ENCODE measurements around the gene NR2F1. TPM values are rescaled to one million over a fixed set of nuclear protein-coding genes. Genes with fewer than 3 reads are reported as not detected.

Gene NR2F1
- total RNA-seq, 1 experiment from 2014 or later, result 1.4 TPM

DNA sequence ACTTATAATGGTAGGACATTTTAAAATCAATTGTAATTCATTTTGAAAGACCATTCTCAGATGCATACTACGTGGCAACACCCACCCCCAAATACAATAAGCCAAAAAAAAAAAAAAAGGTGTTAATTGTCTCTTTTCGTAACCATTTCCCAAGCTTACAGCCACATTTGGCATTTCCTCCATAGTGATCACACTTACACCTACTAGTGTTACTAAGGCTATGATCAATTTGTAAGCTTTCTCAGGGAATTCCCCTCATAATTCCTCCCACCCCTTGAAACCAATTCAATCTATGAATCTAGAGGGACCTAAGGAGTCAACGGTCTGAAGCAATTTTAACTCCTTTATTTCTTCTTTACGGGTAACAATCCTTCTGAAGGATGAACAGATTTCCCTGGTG, 40.1 kb downstream of the NR2F1 start:
- Mint-ChIP-seq H3K36me3 (ENCODE audit: insufficient read depth, unreplicated experiment) (peaks cover 7% of the 10 kb centered on the region), H3K9me3 (ENCODE audit: unreplicated experiment) (no peaks in the 10 kb centered on the region), H3K27ac (ENCODE audit: low read depth, unreplicated experiment) (no peak overlapping the region), H3K4me3 (ENCODE audit: unreplicated experiment) (no peak overlapping the region), H3K27me3 (ENCODE audit: insufficient read depth, unreplicated experiment) (no peaks in the 10 kb centered on the region), H3K4me1 (ENCODE audit: insufficient read depth, unreplicated experiment) (peaks cover 6% of the 10 kb centered on the region)
- no peak for DNase-seq (ENCODE audit: unreplicated experiment)
- TF ChIP-seq, protein P1, sequence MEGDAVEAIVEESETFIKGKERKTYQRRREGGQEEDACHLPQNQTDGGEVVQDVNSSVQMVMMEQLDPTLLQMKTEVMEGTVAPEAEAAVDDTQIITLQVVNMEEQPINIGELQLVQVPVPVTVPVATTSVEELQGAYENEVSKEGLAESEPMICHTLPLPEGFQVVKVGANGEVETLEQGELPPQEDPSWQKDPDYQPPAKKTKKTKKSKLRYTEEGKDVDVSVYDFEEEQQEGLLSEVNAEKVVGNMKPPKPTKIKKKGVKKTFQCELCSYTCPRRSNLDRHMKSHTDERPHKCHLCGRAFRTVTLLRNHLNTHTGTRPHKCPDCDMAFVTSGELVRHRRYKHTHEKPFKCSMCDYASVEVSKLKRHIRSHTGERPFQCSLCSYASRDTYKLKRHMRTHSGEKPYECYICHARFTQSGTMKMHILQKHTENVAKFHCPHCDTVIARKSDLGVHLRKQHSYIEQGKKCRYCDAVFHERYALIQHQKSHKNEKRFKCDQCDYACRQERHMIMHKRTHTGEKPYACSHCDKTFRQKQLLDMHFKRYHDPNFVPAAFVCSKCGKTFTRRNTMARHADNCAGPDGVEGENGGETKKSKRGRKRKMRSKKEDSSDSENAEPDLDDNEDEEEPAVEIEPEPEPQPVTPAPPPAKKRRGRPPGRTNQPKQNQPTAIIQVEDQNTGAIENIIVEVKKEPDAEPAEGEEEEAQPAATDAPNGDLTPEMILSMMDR (IDR thresholded peaks at IDR 0.05; ENCODE audit: unreplicated experiment), result no peak
- POLR2A ChIA-PET, result no interaction called here
- intact Hi-C loops (cut with micrococcal nuclease), result loop anchor here (5.0 to 10.0 kb wide), 2 partner anchors 164 to 292 kb away; no protein-coding TSS in a partner anchor
- BruUV-seq (replicated peaks), result no TSS peak
- CTCF ChIA-PET, result no interaction called here

GRCh38 chr5:93626801-93627200, 43.8 kb downstream of the NR2F1 start:
- H3K27ac Mint-ChIP-seq (ENCODE audit: low read depth, unreplicated experiment), result no peak overlapping the region

DNA sequence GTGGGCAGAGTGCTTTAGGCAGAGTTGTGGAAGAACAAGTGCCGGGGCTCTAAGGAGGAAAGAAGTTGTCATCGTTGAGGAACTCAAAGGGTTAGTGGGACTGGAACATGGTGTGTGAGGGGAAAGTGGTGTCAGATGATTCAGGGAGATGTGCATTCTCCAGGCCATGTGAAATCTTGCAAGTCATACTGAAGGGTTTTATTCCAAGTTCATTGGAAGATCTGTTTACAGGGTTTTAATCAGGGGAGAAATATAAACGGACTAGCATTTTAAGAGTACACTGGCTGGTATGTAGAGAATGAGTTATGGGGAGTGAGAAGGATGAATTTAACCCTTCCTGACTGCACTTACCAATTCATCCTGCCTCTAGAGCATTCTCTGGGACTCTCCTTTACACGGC, 49.3 kb downstream of the NR2F1 start:
- BruUV-seq (replicated peaks), result no TSS peak
- no peak overlapping the region for H3K27ac Mint-ChIP-seq (ENCODE audit: low read depth, unreplicated experiment)
- H3K27me3 Mint-ChIP-seq (ENCODE audit: insufficient read depth, unreplicated experiment), result no peaks in the 10 kb centered on the region
- no peaks in the 10 kb centered on the region for H3K9me3 Mint-ChIP-seq (ENCODE audit: unreplicated experiment)
- no peaks in the 10 kb centered on the region for H3K36me3 Mint-ChIP-seq (ENCODE audit: insufficient read depth, unreplicated experiment)
- no peaks in the 10 kb centered on the region for H3K4me1 Mint-ChIP-seq (ENCODE audit: insufficient read depth, unreplicated experiment)
- no peak for DNase-seq (ENCODE audit: unreplicated experiment)
- TF ChIP-seq, protein P1 (IDR thresholded peaks at IDR 0.05; ENCODE audit: unreplicated experiment), result no peak
- intact Hi-C loops (cut with micrococcal nuclease), result no loop called here
- H3K4me3 Mint-ChIP-seq (ENCODE audit: unreplicated experiment), result no peak overlapping the region
- CTCF ChIA-PET, result no interaction called here
- POLR2A ChIA-PET, result no interaction called here

More at GRCh38 chr5:93626801-93627200, 43.8 kb downstream of the NR2F1 start:
- DNase-seq (ENCODE audit: unreplicated experiment), result no peak
- BruUV-seq (replicated peaks), result no TSS peak
- Mint-ChIP-seq H3K4me3 (ENCODE audit: unreplicated experiment) (no peak overlapping the region), H3K4me1 (ENCODE audit: insufficient read depth, unreplicated experiment) (no peaks in the 10 kb centered on the region), H3K36me3 (ENCODE audit: insufficient read depth, unreplicated experiment) (no peaks in the 10 kb centered on the region), H3K9me3 (ENCODE audit: unreplicated experiment) (no peaks in the 10 kb centered on the region), H3K27me3 (ENCODE audit: insufficient read depth, unreplicated experiment) (no peaks in the 10 kb centered on the region)
- POLR2A ChIA-PET, result no interaction called here
- intact Hi-C loops (cut with micrococcal nuclease), result loop anchor here (10.0 kb wide), 1 partner anchor 288 kb away; no protein-coding TSS in a partner anchor
- TF ChIP-seq, protein P1 (IDR thresholded peaks at IDR 0.05; ENCODE audit: unreplicated experiment), result no peak
- CTCF ChIA-PET, result no interaction called here

- DNase-seq (ENCODE audit: unreplicated experiment), result no peak
- H3K9me3 Mint-ChIP-seq (ENCODE audit: unreplicated experiment), result no peaks in the 10 kb centered on the region
- H3K27me3 Mint-ChIP-seq (ENCODE audit: insufficient read depth, unreplicated experiment), result no peaks in the 10 kb centered on the region
- intact Hi-C loops (cut with micrococcal nuclease), result no loop called here
- CTCF ChIA-PET, result interaction anchor here (0.7 to 1.4 kb wide), 2 partner anchors 12 to 15 kb away, joined by 3 to 5 read pairs; no protein-coding TSS in a partner anchor
- no peak overlapping the region for H3K4me3 Mint-ChIP-seq (ENCODE audit: unreplicated experiment)
- no peak overlapping the region for H3K27ac Mint-ChIP-seq (ENCODE audit: low read depth, unreplicated experiment)
- TF ChIP-seq, protein P1 (IDR thresholded peaks at IDR 0.05; ENCODE audit: unreplicated experiment), result no peak
- H3K4me1 Mint-ChIP-seq (ENCODE audit: insufficient read depth, unreplicated experiment), result no peaks in the 10 kb centered on the region
- no peaks in the 10 kb centered on the region for H3K36me3 Mint-ChIP-seq (ENCODE audit: insufficient read depth, unreplicated experiment)
- POLR2A ChIA-PET, result no interaction called here
- no TSS peak for BruUV-seq (replicated peaks)
Measured at GRCh38 chr5:93635991-93636390, 53.0 kb downstream of the NR2F1 start.
